PFSK-1 (cell line): Measurements from ENCODE around the gene PCSK1N. TPM values are rescaled to one million over a fixed set of nuclear protein-coding genes. Genes with fewer than 3 reads are reported as not detected.

Experiments used
- FOXP2 ChIP-seq: optimal IDR thresholded peaks from 2 replicates; pipeline ENCODE3; 2011; ENCODE audit warnings: borderline replicate concordance, control low read depth, inconsistent platforms; ENCODE audit not compliant: insufficient read depth; ENCODE audit errors: extremely low read length, extremely low read depth
- POLR2AphosphoS5 ChIP-seq: IDR thresholded peaks from 2 replicates; pipeline ENCODE4 v1.6.1; 2012; ENCODE audit warnings: low read depth, mild to moderate bottlenecking, control low read depth, low read length, moderate library complexity
- SIN3A ChIP-seq: IDR thresholded peaks from 2 replicates; pipeline ENCODE4 v1.6.1; 2012; ENCODE audit warnings: mild to moderate bottlenecking, low read length, moderate library complexity, borderline replicate concordance; ENCODE audit not compliant: insufficient read depth
- TAF1 ChIP-seq: IDR thresholded peaks from 2 replicates; pipeline ENCODE4 v1.6.1; 2012; ENCODE audit warnings: low read length, control low read depth, borderline replicate concordance; ENCODE audit not compliant: insufficient read depth
- polyA plus RNA-seq: library from polyadenylated mRNA; unstranded; fragments of >200 nt; gene quantifications from one replicate; pipeline ENCODE4 v1.2.1, GENCODE V29; 2012; ENCODE audit warnings: low read depth, missing spikeins; ENCODE audit not compliant: insufficient read length
- TF ChIP-seq, protein P1 (sequence below), 2 experiments: IDR thresholded peaks; 2 replicates each; pipeline versions ENCODE4 v1.6.1 to v1.8.0; 2011 to 2012; ENCODE audit warnings: low read depth in 2 of 2, low read length in 2 of 2, control low read depth in 1 of 2, inconsistent platforms in 1 of 2, mild to moderate bottlenecking in 1 of 2, moderate library complexity in 1 of 2; ENCODE audit not compliant: insufficient read depth in 1 of 2

The PCSK1N gene, protein sequence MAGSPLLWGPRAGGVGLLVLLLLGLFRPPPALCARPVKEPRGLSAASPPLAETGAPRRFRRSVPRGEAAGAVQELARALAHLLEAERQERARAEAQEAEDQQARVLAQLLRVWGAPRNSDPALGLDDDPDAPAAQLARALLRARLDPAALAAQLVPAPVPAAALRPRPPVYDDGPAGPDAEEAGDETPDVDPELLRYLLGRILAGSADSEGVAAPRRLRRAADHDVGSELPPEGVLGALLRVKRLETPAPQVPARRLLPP
- polyA plus RNA-seq = 0.43 TPM

DNA sequence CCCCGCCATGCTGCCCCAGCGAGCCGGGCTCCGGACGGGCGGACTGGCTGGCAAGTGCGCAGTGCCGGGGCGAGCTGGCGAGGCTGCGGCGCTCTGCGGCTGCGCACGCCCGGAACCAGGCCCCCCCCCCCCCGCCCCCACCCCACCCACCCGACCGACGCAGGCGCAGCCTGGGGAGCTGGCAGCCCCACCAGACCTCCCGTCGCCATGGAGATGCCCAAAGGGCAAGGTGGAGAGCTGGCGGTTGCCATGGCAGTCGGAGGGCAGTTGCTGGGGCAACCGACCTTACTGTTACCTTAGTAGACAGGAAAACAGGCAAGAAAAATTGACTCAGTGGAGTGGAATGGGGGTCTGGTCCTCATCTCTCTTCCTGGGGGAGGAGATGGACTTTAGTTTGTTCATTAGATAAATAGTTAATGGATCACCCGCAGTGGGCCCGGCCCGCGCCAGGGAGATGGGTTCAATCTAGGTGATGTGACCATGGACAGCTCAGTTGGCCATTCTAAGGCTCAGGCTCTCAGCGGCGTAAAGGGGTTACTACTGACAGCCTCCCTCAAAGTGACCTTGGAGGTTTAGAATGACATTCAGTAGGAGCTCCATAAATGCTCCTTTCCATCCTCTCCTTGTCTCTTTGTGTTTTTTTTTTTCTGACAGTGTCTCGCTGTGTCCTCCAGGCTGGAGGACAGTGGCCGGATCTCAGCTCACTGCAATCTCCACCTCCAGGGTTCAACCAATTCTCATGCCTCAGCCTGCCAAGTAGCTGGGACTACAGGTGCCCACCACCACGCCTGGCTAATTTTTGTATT lies at the start of gene PCSK1N:
Gene PCSK1N (minus strand): TSS at position 87 of the 806 bp plus-strand sequence. CDS start 78 bp downstream, at position 9.
- no peak for TF ChIP-seq TAF1
- TF ChIP-seq, protein P1, sequence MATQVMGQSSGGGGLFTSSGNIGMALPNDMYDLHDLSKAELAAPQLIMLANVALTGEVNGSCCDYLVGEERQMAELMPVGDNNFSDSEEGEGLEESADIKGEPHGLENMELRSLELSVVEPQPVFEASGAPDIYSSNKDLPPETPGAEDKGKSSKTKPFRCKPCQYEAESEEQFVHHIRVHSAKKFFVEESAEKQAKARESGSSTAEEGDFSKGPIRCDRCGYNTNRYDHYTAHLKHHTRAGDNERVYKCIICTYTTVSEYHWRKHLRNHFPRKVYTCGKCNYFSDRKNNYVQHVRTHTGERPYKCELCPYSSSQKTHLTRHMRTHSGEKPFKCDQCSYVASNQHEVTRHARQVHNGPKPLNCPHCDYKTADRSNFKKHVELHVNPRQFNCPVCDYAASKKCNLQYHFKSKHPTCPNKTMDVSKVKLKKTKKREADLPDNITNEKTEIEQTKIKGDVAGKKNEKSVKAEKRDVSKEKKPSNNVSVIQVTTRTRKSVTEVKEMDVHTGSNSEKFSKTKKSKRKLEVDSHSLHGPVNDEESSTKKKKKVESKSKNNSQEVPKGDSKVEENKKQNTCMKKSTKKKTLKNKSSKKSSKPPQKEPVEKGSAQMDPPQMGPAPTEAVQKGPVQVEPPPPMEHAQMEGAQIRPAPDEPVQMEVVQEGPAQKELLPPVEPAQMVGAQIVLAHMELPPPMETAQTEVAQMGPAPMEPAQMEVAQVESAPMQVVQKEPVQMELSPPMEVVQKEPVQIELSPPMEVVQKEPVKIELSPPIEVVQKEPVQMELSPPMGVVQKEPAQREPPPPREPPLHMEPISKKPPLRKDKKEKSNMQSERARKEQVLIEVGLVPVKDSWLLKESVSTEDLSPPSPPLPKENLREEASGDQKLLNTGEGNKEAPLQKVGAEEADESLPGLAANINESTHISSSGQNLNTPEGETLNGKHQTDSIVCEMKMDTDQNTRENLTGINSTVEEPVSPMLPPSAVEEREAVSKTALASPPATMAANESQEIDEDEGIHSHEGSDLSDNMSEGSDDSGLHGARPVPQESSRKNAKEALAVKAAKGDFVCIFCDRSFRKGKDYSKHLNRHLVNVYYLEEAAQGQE (IDR thresholded peaks at IDR 0.05; ENCODE audit: insufficient read depth in 1 of 2, low read depth in 2 of 2, low read length in 2 of 2) = peak in 1 of 2 experiments; percentile 52; a peak in 1 of 4 replicates

DNA sequence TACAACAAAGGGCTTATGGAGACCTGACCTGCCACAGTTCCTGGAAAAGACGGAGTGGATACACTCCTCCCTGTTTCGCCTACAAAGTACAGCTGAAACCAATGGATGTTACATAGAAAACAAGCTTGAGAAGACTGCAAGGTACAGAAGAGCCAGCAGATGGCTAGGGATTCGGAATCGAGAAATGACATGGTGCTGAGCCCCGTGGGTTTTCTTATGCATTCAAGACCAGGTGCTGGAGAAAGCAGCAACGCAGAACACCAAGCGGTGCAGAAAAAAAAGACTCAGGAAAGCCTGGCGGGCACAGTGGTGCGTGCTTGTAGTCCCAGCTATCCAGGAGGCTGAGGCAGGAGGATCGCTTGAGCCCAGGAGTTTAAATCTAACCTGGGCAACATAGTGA lies 48.3 kb upstream of the PCSK1N start:
- TF ChIP-seq POLR2AphosphoS5 = no peak
- TF ChIP-seq SIN3A = no peak
- TF ChIP-seq TAF1 = no peak
- TF ChIP-seq, protein P1 (IDR thresholded peaks at IDR 0.05; ENCODE audit: insufficient read depth in 1 of 2, low read depth in 2 of 2, low read length in 2 of 2) = no peak
- no peak for TF ChIP-seq FOXP2

DNA sequence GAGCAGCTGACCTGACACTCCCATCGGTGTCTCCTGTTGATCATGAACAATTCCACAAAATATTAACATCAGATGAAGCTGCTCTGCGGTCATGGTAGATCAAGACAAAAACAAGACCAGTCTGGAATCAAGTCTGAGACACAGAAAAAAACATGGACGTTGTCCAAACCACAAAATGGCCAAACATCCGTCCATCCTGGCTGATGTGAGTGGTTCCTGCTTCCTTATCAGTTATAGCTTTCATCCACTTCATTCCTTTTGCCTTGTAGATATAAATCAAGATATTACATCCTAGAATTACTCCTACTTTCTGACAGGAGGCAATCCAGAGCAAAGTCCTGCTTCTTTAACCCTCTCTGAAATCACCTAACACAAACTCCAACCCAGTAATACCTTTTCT lies 28.8 kb upstream of the PCSK1N start:
- TF ChIP-seq, protein P1 (IDR thresholded peaks at IDR 0.05; ENCODE audit: insufficient read depth in 1 of 2, low read depth in 2 of 2, low read length in 2 of 2) = no peak; a peak in 1 of 4 replicates
- TF ChIP-seq TAF1 = no peak
- TF ChIP-seq SIN3A = no peak
- no peak for TF ChIP-seq FOXP2
- TF ChIP-seq POLR2AphosphoS5 = no peak

DNA sequence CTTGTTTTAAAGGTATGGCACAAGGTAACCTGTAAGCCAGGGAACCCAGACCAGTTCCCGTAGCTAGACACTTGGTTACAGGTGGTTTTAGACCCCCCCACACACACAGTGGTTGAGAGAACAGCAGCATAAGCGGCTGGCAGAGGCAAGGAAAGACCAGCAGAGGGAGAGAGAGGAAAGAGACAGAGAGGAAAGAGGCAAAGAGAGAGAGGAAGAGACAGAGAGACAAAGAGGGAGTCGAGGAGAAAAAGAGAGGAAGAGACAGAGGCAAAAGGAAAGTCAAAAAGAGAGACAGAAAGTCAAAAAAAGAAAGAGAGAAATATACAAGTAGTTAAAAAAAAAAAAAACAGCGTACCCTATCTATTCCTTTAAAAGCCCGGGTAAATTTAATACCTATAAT lies 19.5 kb upstream of the PCSK1N start:
- TF ChIP-seq POLR2AphosphoS5 (no peak), TAF1 (no peak)

DNA sequence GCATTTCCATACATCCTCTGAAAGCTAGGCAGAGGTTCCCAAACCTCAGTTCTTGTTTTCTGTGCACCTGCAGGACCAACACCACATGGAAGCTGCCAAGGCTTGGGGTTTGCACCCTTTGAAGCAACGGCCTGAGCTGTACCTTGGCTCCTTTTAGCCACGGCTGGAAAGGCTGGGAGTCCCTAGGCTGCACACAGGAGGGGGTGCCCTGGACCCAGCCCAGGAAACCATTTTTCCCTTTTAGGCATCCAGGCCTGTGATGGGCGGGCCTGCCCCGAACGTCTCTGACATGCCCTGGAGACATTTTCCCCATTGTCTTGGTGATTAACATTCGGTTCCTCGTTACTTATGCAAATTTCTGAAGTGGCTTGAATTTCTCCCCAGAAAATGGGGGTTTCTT lies 17.4 kb upstream of the PCSK1N start:
- TF ChIP-seq FOXP2 (no peak), POLR2AphosphoS5 (no peak), SIN3A (no peak), TAF1 (no peak)
- TF ChIP-seq, protein P1 (IDR thresholded peaks at IDR 0.05; ENCODE audit: insufficient read depth in 1 of 2, low read depth in 2 of 2, low read length in 2 of 2) = no peak
